Subcutaneous abdominal adipose tissue (tissue), 5 donors: ENCODE results near the gene BRPF1.

Experiments used
- H3K27ac ChIP-seq: one replicate; pipeline ENCODE4 v1.7.0; 2013; ENCODE audit warnings: low read depth, mild to moderate bottlenecking, inconsistent platforms, low read length, moderate library complexity
- H3K27me3 ChIP-seq, 5 donors: one replicate each; pipeline ENCODE4 v1.7.0; 2013; ENCODE audit warnings: low read length in 5 of 5, inconsistent platforms in 1 of 5; ENCODE audit not compliant: control insufficient read depth in 5 of 5, insufficient read depth in 4 of 5
- H3K36me3 ChIP-seq, 5 donors: one replicate each; pipeline ENCODE4 v1.7.0; 2013; ENCODE audit warnings: low read length in 5 of 5; ENCODE audit not compliant: control insufficient read depth in 5 of 5, insufficient read depth in 5 of 5
- H3K4me1 ChIP-seq, 5 donors: one replicate each; pipeline ENCODE4 v1.7.0; 2013; ENCODE audit warnings: low read length in 5 of 5, mild to moderate bottlenecking in 3 of 5, moderate library complexity in 1 of 5; ENCODE audit not compliant: control insufficient read depth in 5 of 5, insufficient read depth in 5 of 5
- H3K4me3 ChIP-seq, 5 donors: one replicate each; pipeline ENCODE4 v1.7.0; 2013; ENCODE audit warnings: low read length in 5 of 5, low read depth in 1 of 5
- H3K9ac ChIP-seq, 5 donors: one replicate each; pipeline ENCODE4 v1.7.0; 2013; ENCODE audit warnings: low read length in 5 of 5, mild to moderate bottlenecking in 4 of 5, moderate library complexity in 3 of 5
- H3K9me3 ChIP-seq, 5 donors: one replicate each; pipeline ENCODE4 v1.7.0; 2013; ENCODE audit warnings: low read length in 5 of 5; ENCODE audit not compliant: control insufficient read depth in 5 of 5
- donor health status: healthy.
- donor health status: healthy.
- donor health status: healthy.
- donor health status: healthy.
- donor health status: healthy.

The BRPF1 gene

DNA sequence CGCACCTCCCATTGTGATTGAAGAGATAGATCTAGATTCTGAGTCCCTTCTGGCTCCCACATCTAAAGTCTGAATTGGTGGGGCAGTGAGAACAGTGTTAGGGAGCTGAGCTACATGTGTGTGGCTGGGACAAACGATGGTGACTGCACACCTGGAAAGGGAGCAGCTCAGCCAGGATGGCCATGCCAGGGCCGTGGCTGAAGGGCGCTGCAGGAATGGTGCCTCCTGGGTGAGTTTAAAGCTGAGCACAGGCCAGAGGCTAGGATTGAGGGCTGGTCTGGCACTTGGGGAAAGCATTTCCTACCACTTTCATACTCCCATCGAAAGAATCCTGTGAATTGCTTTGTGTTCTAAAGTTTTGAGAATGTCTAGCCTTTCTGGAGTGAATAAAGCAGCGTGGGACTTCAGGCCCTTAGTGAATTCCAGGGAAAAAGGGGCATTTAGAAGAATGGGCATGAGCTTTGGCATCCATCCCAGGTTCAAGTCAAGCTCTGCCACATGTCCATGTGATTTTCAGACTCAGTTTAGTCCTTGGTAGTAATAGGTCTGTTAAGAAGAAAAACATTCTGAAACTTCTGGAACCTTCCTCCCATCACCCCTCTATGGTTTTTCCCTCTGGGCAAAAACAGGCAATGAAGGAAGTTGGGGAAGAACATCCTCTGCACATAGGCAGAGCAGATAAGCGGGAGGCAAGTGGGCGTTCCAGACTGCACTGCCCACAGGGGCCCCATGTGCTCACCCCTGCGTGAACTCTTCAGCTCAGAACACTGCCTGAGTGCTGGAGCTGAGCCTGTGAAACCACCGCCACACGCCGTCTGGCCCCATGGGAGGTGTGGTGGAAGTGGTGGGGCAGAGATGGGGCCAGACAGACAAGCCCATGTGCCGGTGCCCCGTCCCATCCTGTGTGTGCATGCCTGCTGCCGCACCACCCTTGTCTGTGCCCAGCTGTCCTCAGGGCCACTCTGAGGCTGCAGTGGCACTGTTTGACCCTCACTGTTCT lies 40.8 kb upstream of the BRPF1 start:
- Histone ChIP-seq H3K4me1 (peaks cover 0 to 8% (median 0%) of the 10 kb centered on the region in 5 donors), H3K27me3 (no peaks in the 10 kb centered on the region), H3K9ac (no peak overlapping the region), H3K9me3 (no peaks in the 10 kb centered on the region), H3K4me3 (no peak overlapping the region), H3K27ac (no peak overlapping the region), H3K36me3 (peaks cover 13 to 100% (median 99%) of the 10 kb centered on the region in 5 donors)

DNA sequence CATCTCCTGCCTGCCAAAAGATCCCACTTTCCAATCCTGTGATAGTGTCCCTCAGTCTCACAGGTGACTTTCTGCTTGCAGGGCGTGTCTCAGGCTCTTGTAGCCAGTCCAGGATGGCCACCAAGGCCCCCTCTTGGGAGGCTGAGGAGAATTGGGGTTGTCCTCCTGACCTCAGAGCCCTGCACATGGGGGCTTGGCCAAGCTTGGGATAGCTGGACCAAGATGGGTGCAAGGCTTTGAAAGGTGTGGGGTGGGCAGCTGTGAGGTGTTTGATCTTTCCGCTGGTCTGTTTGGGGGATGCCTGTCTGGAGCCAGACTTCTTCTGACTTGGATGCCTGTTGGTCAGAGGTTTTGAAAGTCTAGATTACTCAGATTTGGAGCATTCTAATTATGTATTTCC lies 39.9 kb upstream of the BRPF1 start:
- H3K27ac ChIP-seq = no peak overlapping the region

DNA sequence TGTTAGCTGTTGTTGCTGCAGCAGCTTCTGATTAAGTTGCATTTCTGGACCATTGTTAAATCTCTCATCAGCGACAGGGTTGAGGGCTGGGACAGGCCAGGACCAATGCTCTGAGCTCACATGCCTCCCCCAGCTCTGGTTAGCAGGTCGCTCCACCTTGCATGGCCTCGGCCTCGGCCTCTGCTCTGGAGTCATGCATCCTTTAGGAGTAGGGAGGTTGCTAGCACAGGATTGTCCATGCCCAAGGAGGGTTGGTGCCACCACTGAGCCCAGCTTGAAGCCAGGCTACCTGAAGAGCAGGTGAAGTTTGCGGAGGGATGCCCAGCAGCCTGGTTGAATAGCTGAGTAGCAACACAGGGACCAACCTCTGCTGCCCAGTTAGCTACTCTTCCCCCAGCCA lies 39.1 kb upstream of the BRPF1 start:
- peaks cover 13 to 99% (median 97%) of the 10 kb centered on the region in 5 donors for H3K36me3 ChIP-seq

More for the DNA sequence above, 39.9 kb upstream of the BRPF1 start:
- Histone ChIP-seq H3K36me3 (peaks cover 13 to 99% (median 97%) of the 10 kb centered on the region in 5 donors), H3K9me3 (no peaks in the 10 kb centered on the region), H3K9ac (no peak overlapping the region), H3K4me3 (no peak overlapping the region), H3K27me3 (no peaks in the 10 kb centered on the region), H3K4me1 (peaks cover 0 to 8% (median 0%) of the 10 kb centered on the region in 5 donors)

DNA sequence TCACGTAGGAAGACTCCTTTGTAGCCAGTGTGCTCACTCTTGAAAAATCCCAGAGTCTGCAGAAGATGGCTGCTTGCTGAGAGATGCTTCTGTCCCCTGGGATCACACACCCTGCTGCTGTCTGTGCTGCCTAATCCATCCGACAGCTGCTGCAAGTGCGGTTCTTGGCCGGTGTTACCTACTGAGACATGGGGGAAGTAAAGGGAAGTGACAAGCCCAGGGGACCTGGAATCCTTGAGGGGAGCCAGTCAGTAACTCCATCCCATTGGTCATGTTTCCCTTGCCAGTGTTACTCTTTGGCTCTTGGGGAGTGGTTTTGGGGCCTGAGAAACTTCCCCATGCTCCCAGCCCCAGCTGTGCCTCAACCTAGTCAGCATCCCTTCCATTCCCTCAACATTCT lies 36.2 kb upstream of the BRPF1 start:
- Histone ChIP-seq H3K4me3 (no peak overlapping the region), H3K27me3 (no peaks in the 10 kb centered on the region), H3K9me3 (no peaks in the 10 kb centered on the region), H3K27ac (no peak overlapping the region), H3K36me3 (peaks cover 13 to 99% (median 93%) of the 10 kb centered on the region in 5 donors), H3K9ac (no peak overlapping the region), H3K4me1 (peaks cover 0 to 6% (median 0%) of the 10 kb centered on the region in 5 donors)

More for the DNA sequence above, 39.1 kb upstream of the BRPF1 start:
- no peaks in the 10 kb centered on the region for H3K9me3 ChIP-seq
- H3K4me1 ChIP-seq = peaks cover 0 to 8% (median 0%) of the 10 kb centered on the region in 5 donors
- no peak overlapping the region for H3K27ac ChIP-seq
- no peak overlapping the region for H3K9ac ChIP-seq
- no peaks in the 10 kb centered on the region for H3K27me3 ChIP-seq
- no peak overlapping the region for H3K4me3 ChIP-seq

DNA sequence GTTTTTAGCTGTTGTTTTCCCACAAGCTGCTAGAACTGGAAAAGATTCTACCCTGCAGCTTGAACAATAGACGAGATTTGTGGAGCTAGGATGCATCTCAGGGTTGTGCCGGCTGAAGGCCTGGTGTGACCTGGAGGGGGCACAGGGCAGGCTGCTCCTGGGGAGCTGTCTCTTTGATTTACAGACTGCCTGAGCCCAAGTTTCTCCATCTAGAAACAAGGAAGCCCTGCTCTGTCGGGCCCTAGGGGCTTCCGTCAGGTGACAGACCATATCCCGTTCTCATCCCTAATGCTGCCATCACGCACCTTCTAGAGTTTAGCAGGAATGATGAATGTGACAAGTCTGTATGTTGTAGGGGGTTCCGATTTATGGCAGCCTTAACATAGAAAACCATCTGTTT lies 35.8 kb upstream of the BRPF1 start:
- H3K36me3 ChIP-seq = peaks cover 11 to 99% (median 92%) of the 10 kb centered on the region in 5 donors

DNA sequence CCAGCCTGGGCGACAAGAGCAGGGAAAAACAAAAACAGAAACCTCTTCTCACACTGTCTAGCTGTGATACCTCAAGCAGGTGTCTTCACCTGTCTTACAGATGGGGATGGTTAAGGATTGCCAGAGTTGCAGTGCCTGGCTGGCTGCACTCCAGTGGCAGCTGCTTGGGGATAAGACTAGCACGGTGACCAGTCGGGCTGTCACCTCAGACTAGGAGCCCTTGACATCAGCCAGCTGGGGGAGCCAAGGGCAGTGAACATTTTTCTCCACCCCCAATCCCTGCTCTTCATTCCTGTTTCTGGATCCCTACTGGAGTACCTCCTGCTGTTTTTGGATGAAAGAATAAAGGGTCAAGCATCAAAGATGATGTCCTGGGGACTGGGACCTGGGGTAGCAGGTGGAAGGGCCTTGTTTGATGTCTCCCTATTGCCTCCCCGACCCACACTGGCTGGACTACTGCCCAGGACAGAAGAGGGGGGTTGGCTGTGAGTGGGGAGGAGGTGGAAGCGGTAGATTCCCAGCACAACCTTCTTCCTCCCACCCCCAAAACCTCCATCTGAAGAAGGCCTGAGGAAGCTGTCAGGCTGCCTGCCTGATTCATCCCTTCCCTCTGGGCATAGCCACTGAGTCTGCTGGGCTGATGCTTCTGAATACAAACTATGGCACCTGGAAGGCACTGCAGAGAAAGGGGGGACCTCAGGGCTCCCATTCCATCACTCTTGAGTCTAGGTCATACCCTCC lies 34.9 kb upstream of the BRPF1 start:
- no peaks in the 10 kb centered on the region for H3K9me3 ChIP-seq
- H3K9ac ChIP-seq = no peak overlapping the region
- no peaks in the 10 kb centered on the region for H3K27me3 ChIP-seq
- H3K36me3 ChIP-seq = peaks cover 10 to 99% (median 90%) of the 10 kb centered on the region in 5 donors
- no peak overlapping the region for H3K27ac ChIP-seq
- no peak overlapping the region for H3K4me3 ChIP-seq
- no peaks in the 10 kb centered on the region for H3K4me1 ChIP-seq

More for the DNA sequence above, 35.8 kb upstream of the BRPF1 start:
- no peak overlapping the region for H3K9ac ChIP-seq
- no peak overlapping the region for H3K27ac ChIP-seq
- no peaks in the 10 kb centered on the region for H3K27me3 ChIP-seq
- peaks cover 0 to 2% (median 0%) of the 10 kb centered on the region in 5 donors for H3K4me1 ChIP-seq
- H3K4me3 ChIP-seq = no peak overlapping the region
- H3K9me3 ChIP-seq = no peaks in the 10 kb centered on the region

DNA sequence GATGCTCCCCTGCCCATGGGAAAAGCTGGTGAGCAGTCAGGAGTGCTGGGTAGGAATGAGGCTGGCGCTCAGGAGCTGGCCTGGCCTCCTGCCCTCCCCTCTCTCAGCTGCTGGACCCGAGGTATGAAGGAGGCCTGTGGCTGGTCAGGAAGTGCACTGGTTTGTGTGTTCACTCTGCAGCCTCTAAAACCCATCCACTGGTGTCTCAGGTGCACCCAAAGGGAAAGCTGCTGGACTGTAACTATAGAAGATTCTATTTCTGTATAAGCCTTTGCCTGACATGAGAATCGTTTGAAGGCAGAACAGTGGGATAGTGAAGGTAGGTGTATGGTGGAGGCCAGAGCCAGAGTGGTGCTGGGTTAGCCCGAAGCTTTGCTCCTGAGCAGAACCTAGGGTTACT lies 33.6 kb upstream of the BRPF1 start:
- Histone ChIP-seq H3K27ac (no peak overlapping the region), H3K9me3 (no peaks in the 10 kb centered on the region), H3K9ac (no peak overlapping the region), H3K36me3 (peaks cover 9 to 99% (median 89%) of the 10 kb centered on the region in 5 donors), H3K27me3 (peaks cover 0 to under 1% (median 0%) of the 10 kb centered on the region in 5 donors), H3K4me3 (no peak overlapping the region), H3K4me1 (no peaks in the 10 kb centered on the region)

DNA sequence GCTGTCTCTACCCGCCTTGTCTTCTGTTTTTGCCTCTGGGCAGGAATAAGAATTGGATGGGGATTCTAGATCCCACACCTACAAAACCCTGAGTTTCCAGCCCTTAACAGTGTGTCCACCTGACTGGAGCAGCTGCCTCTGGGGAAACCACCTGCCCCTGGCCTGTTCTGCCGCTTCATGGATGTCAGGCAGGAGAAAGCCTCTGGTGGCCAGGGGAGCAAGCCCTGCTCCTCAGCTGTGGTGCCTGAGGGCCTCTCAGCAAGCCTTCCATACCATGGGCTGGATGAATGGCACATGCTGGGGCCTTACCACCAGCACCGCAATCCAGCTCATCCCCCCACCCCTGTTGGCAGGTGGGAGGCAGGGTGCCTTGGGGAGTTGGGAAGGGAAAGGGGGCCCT lies 33.2 kb upstream of the BRPF1 start:
- H3K9me3 ChIP-seq = no peaks in the 10 kb centered on the region
- no peak overlapping the region for H3K27ac ChIP-seq
- peaks cover 5 to 97% (median 88%) of the 10 kb centered on the region in 5 donors for H3K36me3 ChIP-seq

DNA sequence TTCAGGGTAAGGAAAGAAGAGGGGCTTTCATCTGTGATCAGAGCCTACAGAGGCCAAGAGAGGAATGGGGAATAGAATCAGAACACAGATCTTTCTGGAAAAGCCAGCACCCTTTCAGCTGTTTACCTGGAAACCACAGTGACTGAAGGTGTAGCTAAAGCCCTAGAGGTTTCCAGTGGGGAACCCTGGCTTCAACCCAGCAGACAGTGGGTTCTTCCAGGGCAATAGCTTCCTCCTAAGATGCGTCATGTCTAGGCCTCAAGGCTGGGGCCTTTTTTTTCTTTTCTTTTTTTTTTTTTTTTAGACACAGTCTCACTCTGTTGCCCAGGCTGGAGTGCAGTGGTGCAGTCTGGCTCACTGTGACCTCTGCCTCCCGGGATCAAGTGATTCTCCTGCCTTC lies 31.0 kb upstream of the BRPF1 start:
- Histone ChIP-seq H3K27ac (no peak overlapping the region), H3K4me1 (peaks cover 0 to 19% (median 14%) of the 10 kb centered on the region in 5 donors), H3K27me3 (peaks cover 0 to 12% (median 9%) of the 10 kb centered on the region in 5 donors), H3K9me3 (no peaks in the 10 kb centered on the region), H3K9ac (no peak overlapping the region), H3K4me3 (no peak overlapping the region), H3K36me3 (peaks cover 0 to 75% (median 65%) of the 10 kb centered on the region in 5 donors)

More for the DNA sequence above, 33.2 kb upstream of the BRPF1 start:
- H3K27me3 ChIP-seq = peaks cover 0 to 3% (median 0%) of the 10 kb centered on the region in 5 donors
- peaks cover 0 to 2% (median 0%) of the 10 kb centered on the region in 5 donors for H3K4me1 ChIP-seq
- H3K9ac ChIP-seq = no peak overlapping the region
- no peak overlapping the region for H3K4me3 ChIP-seq
